Panc1 (cell line): ENCODE data around the gene UBR3.

ENCODE experiments used
- POLR2AphosphoS5 ChIP-seq: IDR thresholded peaks from 2 replicates; pipeline ENCODE4 v1.6.1; 2012; ENCODE audit warnings: mild to moderate bottlenecking, low read depth, low read length, moderate library complexity
- REST ChIP-seq, 2 experiments: IDR thresholded peaks; 2 replicates each; pipeline ENCODE4 v1.6.1; 2011 to 2012; ENCODE audit warnings: low read depth in 2 of 2, control low read depth in 1 of 2, low read length in 1 of 2, mild to moderate bottlenecking in 1 of 2, moderate library complexity in 1 of 2; ENCODE audit not compliant: insufficient read depth in 1 of 2
- SIN3A ChIP-seq: IDR thresholded peaks from 2 replicates; pipeline ENCODE4 v1.6.1; 2012; ENCODE audit warnings: low read depth, mild to moderate bottlenecking, low read length, moderate library complexity, borderline replicate concordance; ENCODE audit not compliant: insufficient read depth
- TF ChIP-seq, protein P1 (sequence below): fragments of 450-650 bp; IDR thresholded peaks from 2 replicates; pipeline ENCODE4 v1.5.1; 2017; ENCODE audit warnings: mild to moderate bottlenecking

DNA sequence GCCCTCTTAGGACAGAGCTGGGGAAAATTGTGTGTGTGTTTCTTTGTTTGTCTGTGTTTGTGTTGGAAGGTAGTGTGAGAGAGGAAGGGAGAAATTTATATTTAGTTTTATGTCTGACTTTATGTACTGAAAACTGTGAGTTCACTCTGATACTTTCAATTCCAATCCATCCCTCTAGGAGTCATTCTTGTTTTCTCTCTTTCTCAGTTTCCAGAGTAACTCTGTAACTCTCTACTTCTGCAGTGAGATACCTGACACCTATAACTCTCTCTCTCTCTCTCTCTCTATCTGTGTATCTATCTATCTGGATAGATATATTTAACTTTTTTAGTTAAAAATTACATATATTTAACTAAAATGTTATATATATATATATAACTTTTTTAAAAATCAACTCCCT lies 128.7 kb downstream of the UBR3 start:
- TF ChIP-seq, protein P1, sequence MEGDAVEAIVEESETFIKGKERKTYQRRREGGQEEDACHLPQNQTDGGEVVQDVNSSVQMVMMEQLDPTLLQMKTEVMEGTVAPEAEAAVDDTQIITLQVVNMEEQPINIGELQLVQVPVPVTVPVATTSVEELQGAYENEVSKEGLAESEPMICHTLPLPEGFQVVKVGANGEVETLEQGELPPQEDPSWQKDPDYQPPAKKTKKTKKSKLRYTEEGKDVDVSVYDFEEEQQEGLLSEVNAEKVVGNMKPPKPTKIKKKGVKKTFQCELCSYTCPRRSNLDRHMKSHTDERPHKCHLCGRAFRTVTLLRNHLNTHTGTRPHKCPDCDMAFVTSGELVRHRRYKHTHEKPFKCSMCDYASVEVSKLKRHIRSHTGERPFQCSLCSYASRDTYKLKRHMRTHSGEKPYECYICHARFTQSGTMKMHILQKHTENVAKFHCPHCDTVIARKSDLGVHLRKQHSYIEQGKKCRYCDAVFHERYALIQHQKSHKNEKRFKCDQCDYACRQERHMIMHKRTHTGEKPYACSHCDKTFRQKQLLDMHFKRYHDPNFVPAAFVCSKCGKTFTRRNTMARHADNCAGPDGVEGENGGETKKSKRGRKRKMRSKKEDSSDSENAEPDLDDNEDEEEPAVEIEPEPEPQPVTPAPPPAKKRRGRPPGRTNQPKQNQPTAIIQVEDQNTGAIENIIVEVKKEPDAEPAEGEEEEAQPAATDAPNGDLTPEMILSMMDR: no peak
- TF ChIP-seq REST (IDR thresholded peaks at IDR 0.05; ENCODE audit: insufficient read depth in 1 of 2, low read depth in 2 of 2, low read length in 1 of 2) (no peak), POLR2AphosphoS5 (no peak), SIN3A (no peak)
